Measurements from ENCODE around the gene NMT1.
"Not testable (repeated sequence)": the region's sequence is repeated elsewhere in the genome, so short reads cannot be mapped to it uniquely, and the experiment has no call there.

Gene NMT1

GRCh38 chr17:45036691-45037090 lies 24.4 kb upstream of the NMT1 start:
- DNase-seq (ENCODE audit: low spot score): no peak

GRCh38 chr17:45038728-45039634 lies 22.1 kb upstream of the NMT1 start:
- no peak for DNase-seq (ENCODE audit: low spot score)

- no peak for DNase-seq (ENCODE audit: low spot score)
Observed at GRCh38 chr17:45040459-45040858, 20.7 kb upstream of the NMT1 start.

GRCh38 chr17:45042346-45043120 lies 18.6 kb upstream of the NMT1 start:
- DNase-seq (ENCODE audit: low spot score): no peak

- DNase-seq (ENCODE audit: low spot score): no peak
Observed at GRCh38 chr17:45043813-45044540, 17.1 kb upstream of the NMT1 start.

GRCh38 chr17:45046537-45047125 lies 14.5 kb upstream of the NMT1 start:
- no peak for DNase-seq (ENCODE audit: low spot score)

- DNase-seq (ENCODE audit: low spot score): no peak
Observed at GRCh38 chr17:45048795-45049563, 12.1 kb upstream of the NMT1 start.

- DNase-seq (ENCODE audit: low spot score): no peak
Observed at GRCh38 chr17:45050481-45051059, 10.5 kb upstream of the NMT1 start.

GRCh38 chr17:45051060-45051719 lies 9.9 kb upstream of the NMT1 start, which contains the start of gene DCAKD:
TSS of gene DCAKD (minus strand) at chr17:45051632. CDS start at chr17:45034885, 16,747 bp downstream.
- peak; percentile 95 for DNase-seq (ENCODE audit: low spot score)

GRCh38 chr17:45051720-45052051 lies 9.4 kb upstream of the NMT1 start:
- DNase-seq (ENCODE audit: low spot score): not testable (repeated sequence)

GRCh38 chr17:45052052-45052772 lies 8.9 kb upstream of the NMT1 start:
- peak; percentile 19 for DNase-seq (ENCODE audit: low spot score)

- DNase-seq (ENCODE audit: low spot score): no peak
Observed at GRCh38 chr17:45060382-45060796, 728 bp upstream of the NMT1 start.

- DNase-seq (ENCODE audit: low spot score): no peak
Observed at GRCh38 chr17:45061606-45062205, 589 bp downstream of the NMT1 start.

GRCh38 chr17:45063198-45063597 lies 2.1 kb downstream of the NMT1 start:
- no peak for DNase-seq (ENCODE audit: low spot score)

GRCh38 chr17:45067637-45068036 lies 6.5 kb downstream of the NMT1 start:
- DNase-seq (ENCODE audit: low spot score): no peak

- no peak for DNase-seq (ENCODE audit: low spot score)
Observed at GRCh38 chr17:45070001-45070400, 8.9 kb downstream of the NMT1 start.

- no peak for DNase-seq (ENCODE audit: low spot score)
Observed at GRCh38 chr17:45070809-45071208, 9.7 kb downstream of the NMT1 start.

- DNase-seq (ENCODE audit: low spot score): peak; percentile 49
Observed at GRCh38 chr17:45073414-45074070, 12.4 kb downstream of the NMT1 start.

GRCh38 chr17:45077643-45078042 lies 16.5 kb downstream of the NMT1 start:
- no peak for DNase-seq (ENCODE audit: low spot score)

Data from Ammon's horn (tissue), 1 donor.